ENCODE results near the gene GRM4. TPM values are rescaled to one million over a fixed set of nuclear protein-coding genes. Genes with fewer than 3 reads are reported as not detected.

The GRM4 gene
- total and polyA plus RNA-seq, 4 donors = not detected

DNA sequence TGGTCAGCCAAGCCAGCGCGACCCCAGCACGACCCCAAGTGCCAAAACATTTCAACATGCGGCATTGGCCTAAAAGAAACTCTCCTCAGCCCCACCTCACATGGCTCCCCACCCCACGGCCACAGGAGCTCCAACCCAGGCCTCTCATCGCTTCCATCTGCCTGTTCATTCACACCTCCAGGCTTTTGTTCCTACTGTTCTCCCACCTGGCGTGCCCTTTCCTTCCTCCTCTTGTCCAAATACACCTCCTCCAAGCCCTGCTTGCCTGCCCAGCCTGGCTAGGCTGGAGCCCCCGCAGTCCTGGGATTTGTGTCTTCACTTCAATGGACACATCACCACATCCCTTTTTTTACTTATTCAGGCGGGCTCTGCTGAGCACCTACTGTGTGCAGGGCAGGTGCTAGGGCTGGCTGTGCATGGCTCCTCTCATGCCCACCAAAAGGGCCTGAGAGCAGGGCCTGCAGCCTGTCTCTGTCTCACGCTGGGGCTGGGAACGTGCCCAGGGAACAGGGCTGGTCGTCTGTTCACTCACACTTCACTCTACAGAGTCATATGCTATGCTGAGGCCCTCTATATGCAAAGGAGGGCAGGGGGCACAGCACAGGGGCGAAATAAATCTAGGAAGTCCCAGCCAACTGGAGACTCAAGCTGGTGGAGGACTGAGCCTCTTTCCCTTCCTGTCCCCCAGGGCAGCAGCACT is 61.1 kb downstream of the GRM4 start:
- Histone ChIP-seq H3K9me3 (ENCODE audit: control insufficient read depth in 4 of 4, low read length in 3 of 4) (no peaks in the 10 kb centered on the region), H3K4me3 (ENCODE audit: low read depth in 1 of 3, low read length in 3 of 3) (no peak overlapping the region), H3K36me3 (ENCODE audit: control insufficient read depth in 4 of 4, insufficient read depth in 3 of 4, low read depth in 1 of 4, low read length in 3 of 4) (no peaks in the 10 kb centered on the region), H3K27me3 (ENCODE audit: control insufficient read depth in 4 of 4, insufficient read depth in 4 of 4, low read length in 3 of 4) (no peaks in the 10 kb centered on the region), H3K9ac (ENCODE audit: low read depth in 1 of 2, low read length in 2 of 2) (no peak overlapping the region), H3K4me1 (ENCODE audit: control insufficient read depth in 4 of 4, insufficient read depth in 4 of 4, low read length in 3 of 4) (no peaks in the 10 kb centered on the region), H3K27ac (ENCODE audit: low read depth in 1 of 2, low read length in 2 of 2) (no peak overlapping the region)
- no peak for DNase-seq (ENCODE audit: low spot score)
- WGBS = 74% methylated on average over 13 of the region's 13 CpGs
- no peak for TF ChIP-seq NR2F2 (IDR thresholded peaks at IDR 0.05)
- no peak for TF ChIP-seq HNF4G (IDR thresholded peaks at IDR 0.05)
- TF ChIP-seq TAF1 (conservative IDR thresholded peaks at IDR 0.05) = no peak

DNA sequence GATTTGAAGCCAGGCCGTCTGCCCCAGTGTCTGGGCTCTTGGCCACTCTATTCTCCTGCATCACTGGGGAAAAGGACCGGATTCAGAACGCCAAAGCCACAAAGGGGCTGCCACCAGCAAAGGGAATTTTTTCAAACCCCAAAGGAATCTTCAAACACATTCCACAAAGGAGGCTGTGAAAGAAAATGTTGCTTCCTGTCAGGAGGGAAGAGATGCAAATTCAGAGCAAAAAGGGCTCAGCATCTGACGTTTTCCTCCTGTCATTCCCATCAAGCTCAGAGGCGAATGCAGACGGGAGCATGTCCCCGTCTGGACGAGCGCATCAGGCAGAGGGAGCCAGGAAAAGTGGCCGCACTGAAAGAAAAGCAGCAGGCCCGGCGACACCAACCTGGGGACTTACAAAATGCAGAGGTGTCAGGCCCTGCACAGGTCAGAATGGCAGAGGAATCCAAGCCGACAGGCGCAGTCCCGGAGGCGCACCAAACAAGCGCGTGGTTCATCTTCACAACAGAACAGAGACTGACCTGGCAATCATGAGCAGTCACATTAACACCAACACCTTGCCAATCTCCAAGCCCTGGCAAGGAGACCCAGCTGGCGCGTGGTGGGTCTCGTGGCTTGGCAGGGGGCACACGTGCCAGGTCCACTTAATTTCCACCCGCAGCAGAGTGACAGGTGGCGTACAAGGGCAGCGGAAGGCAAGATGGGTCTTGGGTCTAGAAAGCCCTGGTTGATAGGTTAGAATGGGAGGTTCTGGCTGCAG is 62.8 kb downstream of the GRM4 start:
- Histone ChIP-seq H3K4me1 (ENCODE audit: control insufficient read depth in 4 of 4, insufficient read depth in 4 of 4, low read length in 3 of 4) (no peaks in the 10 kb centered on the region), H3K9ac (ENCODE audit: low read depth in 1 of 2, low read length in 2 of 2) (no peak overlapping the region), H3K9me3 (ENCODE audit: control insufficient read depth in 4 of 4, low read length in 3 of 4) (no peaks in the 10 kb centered on the region), H3K27me3 (ENCODE audit: control insufficient read depth in 4 of 4, insufficient read depth in 4 of 4, low read length in 3 of 4) (no peaks in the 10 kb centered on the region), H3K4me3 (ENCODE audit: low read depth in 1 of 3, low read length in 3 of 3) (no peak overlapping the region), H3K36me3 (ENCODE audit: control insufficient read depth in 4 of 4, insufficient read depth in 3 of 4, low read depth in 1 of 4, low read length in 3 of 4) (no peaks in the 10 kb centered on the region), H3K27ac (ENCODE audit: low read depth in 1 of 2, low read length in 2 of 2) (no peak overlapping the region)
- TF ChIP-seq FOXA1 (IDR thresholded peaks at IDR 0.05) (no peak), YY1 (IDR thresholded peaks at IDR 0.05) (no peak), GABPA (IDR thresholded peaks at IDR 0.05 in 1 of 2, conservative IDR thresholded peaks at IDR 0.05 in 1 of 2) (no peak), FOXA2 (IDR thresholded peaks at IDR 0.05) (no peak), SP1 (IDR thresholded peaks at IDR 0.05) (no peak), HNF4G (IDR thresholded peaks at IDR 0.05) (no peak)
- TF ChIP-seq, protein P1, sequence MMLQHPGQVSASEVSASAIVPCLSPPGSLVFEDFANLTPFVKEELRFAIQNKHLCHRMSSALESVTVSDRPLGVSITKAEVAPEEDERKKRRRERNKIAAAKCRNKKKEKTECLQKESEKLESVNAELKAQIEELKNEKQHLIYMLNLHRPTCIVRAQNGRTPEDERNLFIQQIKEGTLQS (IDR thresholded peaks at IDR 0.05) = no peak
- TF ChIP-seq, protein P2, sequence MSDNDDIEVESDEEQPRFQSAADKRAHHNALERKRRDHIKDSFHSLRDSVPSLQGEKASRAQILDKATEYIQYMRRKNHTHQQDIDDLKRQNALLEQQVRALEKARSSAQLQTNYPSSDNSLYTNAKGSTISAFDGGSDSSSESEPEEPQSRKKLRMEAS (IDR thresholded peaks at IDR 0.05) = no peak
- TF ChIP-seq, protein P3, sequence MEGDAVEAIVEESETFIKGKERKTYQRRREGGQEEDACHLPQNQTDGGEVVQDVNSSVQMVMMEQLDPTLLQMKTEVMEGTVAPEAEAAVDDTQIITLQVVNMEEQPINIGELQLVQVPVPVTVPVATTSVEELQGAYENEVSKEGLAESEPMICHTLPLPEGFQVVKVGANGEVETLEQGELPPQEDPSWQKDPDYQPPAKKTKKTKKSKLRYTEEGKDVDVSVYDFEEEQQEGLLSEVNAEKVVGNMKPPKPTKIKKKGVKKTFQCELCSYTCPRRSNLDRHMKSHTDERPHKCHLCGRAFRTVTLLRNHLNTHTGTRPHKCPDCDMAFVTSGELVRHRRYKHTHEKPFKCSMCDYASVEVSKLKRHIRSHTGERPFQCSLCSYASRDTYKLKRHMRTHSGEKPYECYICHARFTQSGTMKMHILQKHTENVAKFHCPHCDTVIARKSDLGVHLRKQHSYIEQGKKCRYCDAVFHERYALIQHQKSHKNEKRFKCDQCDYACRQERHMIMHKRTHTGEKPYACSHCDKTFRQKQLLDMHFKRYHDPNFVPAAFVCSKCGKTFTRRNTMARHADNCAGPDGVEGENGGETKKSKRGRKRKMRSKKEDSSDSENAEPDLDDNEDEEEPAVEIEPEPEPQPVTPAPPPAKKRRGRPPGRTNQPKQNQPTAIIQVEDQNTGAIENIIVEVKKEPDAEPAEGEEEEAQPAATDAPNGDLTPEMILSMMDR (IDR thresholded peaks at IDR 0.05; ENCODE audit: low read depth, low read length, missing input control) = no peak
- 80% methylated on average over 25 of the region's 25 CpGs for WGBS
- no peak for DNase-seq (ENCODE audit: low spot score)

DNA sequence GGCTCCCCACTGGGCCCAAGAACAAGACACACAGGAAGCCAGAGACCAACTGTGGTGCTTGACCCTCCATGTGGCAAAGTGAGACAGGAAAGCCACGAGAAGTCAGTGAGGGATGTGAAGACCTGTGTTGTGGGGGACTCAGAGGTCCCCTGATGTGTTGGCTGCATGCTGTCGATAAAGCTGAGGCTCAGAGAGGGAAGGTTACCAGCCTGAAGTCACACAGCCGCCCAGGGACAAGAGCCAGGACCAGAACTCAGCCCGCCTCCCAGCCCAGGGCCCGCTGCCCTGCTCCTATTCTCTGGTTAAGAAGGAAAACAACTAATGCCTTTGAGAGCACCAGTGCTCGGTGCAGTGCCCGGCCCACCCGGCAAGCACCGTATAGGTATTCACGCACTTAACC is 63.5 kb downstream of the GRM4 start:
- no peaks in the 10 kb centered on the region for H3K27me3 ChIP-seq (ENCODE audit: control insufficient read depth in 4 of 4, insufficient read depth in 4 of 4, low read length in 3 of 4)
- H3K36me3 ChIP-seq (ENCODE audit: control insufficient read depth in 4 of 4, insufficient read depth in 3 of 4, low read depth in 1 of 4, low read length in 3 of 4) = no peaks in the 10 kb centered on the region
- H3K4me1 ChIP-seq (ENCODE audit: control insufficient read depth in 4 of 4, insufficient read depth in 4 of 4, low read length in 3 of 4) = no peaks in the 10 kb centered on the region
- no peak overlapping the region for H3K9ac ChIP-seq (ENCODE audit: low read depth in 1 of 2, low read length in 2 of 2)
- no peaks in the 10 kb centered on the region for H3K9me3 ChIP-seq (ENCODE audit: control insufficient read depth in 4 of 4, low read length in 3 of 4)
- no peak overlapping the region for H3K27ac ChIP-seq (ENCODE audit: low read depth in 1 of 2, low read length in 2 of 2)
- TF ChIP-seq, protein P2 (IDR thresholded peaks at IDR 0.05) = no peak
- TF ChIP-seq, protein P3 (IDR thresholded peaks at IDR 0.05; ENCODE audit: low read depth, low read length, missing input control) = no peak
- DNase-seq (ENCODE audit: low spot score) = no peak
- H3K4me3 ChIP-seq (ENCODE audit: low read depth in 1 of 3, low read length in 3 of 3) = no peak overlapping the region
- WGBS = 88% methylated on average over 10 of the region's 10 CpGs
